ENCODE measurements around the gene DEDD2.

The DEDD2 gene

DNA sequence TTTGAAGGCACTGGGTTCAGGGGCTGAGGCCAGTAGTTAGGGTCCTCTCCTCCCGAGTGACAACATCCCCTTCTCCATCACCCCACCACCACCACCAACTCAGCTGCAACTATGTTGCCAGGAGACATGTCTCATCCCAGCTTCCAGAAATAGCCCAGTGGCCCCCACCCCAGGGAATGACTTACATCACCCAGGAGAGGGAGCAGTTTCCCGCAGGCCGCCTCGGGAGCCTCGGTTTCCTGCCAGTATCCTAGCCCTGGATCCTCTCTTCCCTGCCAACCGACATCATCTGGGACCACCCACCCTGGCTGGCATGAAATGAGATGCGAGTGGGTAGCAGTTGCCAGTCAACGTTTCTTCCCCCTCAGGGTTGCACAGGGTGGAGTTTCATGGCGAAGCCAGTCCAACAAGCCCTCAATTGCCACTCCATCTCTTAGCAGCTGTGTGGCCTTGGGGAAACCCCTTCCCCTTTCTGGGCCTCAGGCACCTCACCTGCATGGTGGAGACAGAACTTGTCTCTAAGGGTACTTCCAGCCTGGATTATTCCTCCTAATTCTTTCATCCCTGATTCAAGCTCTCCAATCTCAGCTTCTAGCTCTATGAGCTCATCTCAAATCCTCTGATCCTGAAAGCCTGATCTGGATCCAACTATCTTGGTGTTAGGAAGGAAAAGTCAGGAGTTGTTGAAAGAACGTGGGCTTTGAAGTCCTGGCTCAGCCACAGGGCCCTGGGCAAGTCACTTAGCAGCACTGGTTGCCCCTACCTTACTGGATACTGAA lies 28.9 kb upstream of the DEDD2 start:
- DNase-seq (ENCODE audit: extremely low read depth, low read depth): no peak
- TF ChIP-seq, protein P1, sequence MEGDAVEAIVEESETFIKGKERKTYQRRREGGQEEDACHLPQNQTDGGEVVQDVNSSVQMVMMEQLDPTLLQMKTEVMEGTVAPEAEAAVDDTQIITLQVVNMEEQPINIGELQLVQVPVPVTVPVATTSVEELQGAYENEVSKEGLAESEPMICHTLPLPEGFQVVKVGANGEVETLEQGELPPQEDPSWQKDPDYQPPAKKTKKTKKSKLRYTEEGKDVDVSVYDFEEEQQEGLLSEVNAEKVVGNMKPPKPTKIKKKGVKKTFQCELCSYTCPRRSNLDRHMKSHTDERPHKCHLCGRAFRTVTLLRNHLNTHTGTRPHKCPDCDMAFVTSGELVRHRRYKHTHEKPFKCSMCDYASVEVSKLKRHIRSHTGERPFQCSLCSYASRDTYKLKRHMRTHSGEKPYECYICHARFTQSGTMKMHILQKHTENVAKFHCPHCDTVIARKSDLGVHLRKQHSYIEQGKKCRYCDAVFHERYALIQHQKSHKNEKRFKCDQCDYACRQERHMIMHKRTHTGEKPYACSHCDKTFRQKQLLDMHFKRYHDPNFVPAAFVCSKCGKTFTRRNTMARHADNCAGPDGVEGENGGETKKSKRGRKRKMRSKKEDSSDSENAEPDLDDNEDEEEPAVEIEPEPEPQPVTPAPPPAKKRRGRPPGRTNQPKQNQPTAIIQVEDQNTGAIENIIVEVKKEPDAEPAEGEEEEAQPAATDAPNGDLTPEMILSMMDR (IDR thresholded peaks at IDR 0.05; ENCODE audit: low read depth, low read length, missing control alignments): peak; percentile 68
- H3K4me3 ChIP-seq (replicated peaks; ENCODE audit: low read depth, low read length): no peak overlapping the region

DNA sequence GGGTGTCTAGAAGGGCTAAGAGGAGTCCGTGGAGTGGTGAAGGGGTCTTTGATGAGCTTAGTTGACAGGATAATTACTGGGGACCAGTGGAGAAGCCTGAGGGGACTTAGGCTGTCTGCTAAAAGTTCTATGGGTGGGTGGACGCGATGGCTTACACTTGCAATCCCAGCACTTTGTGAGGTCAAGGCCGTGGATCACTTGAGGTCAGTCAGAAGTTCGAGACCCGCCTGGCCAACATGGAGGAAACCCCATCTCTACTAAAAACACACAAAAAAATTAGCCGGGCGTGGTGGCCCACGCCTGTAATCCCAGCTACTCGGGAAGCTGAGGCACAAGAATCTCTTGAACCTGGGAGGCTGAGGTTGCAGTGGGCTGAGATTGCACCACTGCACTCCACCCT lies 27.8 kb upstream of the DEDD2 start:
- DNase-seq (ENCODE audit: extremely low read depth, low read depth): no peak

DNA sequence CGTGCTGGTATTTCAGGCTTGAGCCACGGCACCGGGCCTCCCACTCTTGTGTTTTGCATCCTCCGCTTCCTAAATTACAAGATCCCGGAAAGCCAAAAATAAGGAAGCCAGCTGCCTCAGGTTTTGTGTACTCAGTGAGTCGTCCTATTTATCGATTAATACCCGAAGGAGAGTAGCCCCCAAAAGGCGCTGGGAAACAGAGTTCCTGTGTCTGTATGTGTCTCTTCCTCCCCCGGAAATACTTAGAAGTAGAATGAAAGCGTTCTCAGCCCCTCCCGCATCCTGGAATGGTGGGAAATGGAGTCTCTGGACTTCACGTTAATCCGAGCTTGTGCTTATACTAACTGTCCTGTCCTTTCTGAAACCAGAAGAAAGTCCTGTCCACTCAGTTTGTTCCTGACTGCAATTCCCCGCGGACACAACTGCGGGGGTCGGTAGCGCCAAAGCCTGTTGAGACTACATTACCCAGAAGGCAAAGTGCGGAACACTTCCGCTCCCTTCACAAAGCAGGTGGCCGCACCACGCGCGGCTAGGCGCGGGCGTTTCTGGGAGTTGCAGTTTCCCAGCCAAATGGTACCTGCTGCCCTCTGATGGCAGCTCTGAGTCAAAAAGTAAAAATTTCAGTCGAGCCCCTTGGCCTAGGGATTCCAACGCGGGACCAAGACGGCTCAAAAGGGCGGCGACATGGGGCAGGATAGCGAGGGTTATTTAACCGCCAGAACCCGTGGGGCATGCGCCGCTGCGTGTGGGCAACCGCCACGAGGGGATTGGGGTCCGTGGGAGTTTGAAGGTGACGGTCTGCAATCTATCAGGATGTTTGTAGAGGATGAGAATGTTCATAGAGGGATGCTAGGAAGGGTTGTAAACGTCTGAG lies 27.1 kb upstream of the DEDD2 start:
- peak overlapping the region; percentile 77 for H3K4me3 ChIP-seq (replicated peaks; ENCODE audit: low read depth, low read length)
- TF ChIP-seq, protein P1 (IDR thresholded peaks at IDR 0.05; ENCODE audit: low read depth, low read length, missing control alignments): peak; percentile 64
- peak; percentile 85 for DNase-seq (ENCODE audit: extremely low read depth, low read depth)

More for the DNA sequence above, 27.8 kb upstream of the DEDD2 start:
- H3K4me3 ChIP-seq (replicated peaks; ENCODE audit: low read depth, low read length): peak overlapping the region; percentile 77
- TF ChIP-seq, protein P1 (IDR thresholded peaks at IDR 0.05; ENCODE audit: low read depth, low read length, missing control alignments): no peak

DNA sequence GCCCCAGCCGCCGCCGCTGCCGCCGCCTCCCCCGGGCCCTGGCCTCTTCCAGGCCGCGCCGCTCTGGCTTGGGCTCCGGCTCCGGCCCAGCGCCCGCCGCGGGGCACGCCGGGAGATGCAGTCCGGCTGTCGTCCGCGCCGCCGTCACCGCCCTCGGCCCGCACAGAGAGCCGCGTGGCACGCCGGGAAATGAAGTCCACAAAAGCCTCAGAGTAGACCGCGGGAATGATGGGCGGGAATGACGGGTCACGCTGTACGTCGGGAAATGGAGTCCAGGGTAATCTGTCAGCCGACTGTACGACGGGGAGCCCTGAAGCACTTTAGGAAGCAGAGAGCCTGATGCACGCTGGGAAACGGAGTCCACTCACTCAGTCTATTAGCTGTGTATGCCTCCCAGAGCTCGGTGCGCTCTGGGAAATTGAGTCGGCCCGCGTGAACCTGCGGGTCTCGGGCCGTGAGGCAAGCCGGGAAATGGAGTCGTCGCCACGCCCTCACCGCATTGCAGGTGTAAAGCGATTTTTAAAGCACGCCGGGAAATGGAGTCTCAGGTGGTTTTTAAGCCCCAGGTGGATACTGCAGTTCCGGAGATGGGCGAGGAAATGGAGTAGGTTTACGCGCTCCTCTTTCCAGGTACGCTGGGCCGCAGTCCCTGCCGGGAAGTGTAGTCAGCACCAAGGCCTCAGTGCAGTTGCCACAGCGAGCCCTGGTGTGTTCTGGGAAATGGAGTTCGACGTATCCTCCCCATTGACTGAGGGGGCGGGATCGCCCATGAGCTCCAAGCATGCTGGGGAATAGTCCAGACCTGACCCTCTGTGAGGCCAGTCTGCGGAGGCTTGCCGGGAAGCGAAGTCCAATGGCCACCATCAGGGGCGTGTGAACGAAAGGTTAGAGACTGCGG lies 25.3 kb upstream of the DEDD2 start, which contains the start of gene GSK3A:
Gene GSK3A, minus strand, starts transcription at position 91 of the 898 bp plus-strand sequence. CDS start 137 bp downstream, outside the sequence.
- DNase-seq (ENCODE audit: extremely low read depth, low read depth): peak; percentile 98
- TF ChIP-seq, protein P1 (IDR thresholded peaks at IDR 0.05; ENCODE audit: low read depth, low read length, missing control alignments): no peak
- peak within 1 kb of the TSS; percentile 77 for H3K4me3 ChIP-seq (replicated peaks; ENCODE audit: low read depth, low read length)

DNA sequence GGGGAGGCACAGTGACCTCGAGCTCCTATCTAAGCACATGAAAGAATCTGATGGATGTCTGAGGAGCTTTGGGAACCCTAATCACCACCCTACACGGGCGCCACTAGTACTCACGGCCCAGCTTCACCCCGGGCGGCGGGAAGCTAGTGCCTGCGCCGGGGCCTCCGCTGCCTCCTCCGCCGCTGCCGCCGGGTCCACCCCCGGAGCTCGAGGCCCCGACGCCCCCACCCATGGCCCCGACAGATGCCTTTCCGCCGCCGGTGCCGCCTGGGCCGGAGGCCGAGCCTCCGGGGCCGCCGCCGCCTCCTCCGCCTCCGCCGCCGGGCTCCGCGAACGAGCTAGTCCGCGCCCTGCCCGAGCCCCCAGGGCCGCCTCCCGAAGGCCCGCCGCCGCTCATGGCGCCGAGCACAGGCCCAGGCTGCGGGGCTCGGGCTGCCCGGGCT lies 24.6 kb upstream of the DEDD2 start:
- no peak for DNase-seq (ENCODE audit: extremely low read depth, low read depth)
- H3K4me3 ChIP-seq (replicated peaks; ENCODE audit: low read depth, low read length): peak overlapping the region; percentile 77
- TF ChIP-seq, protein P1 (IDR thresholded peaks at IDR 0.05; ENCODE audit: low read depth, low read length, missing control alignments): no peak

DNA sequence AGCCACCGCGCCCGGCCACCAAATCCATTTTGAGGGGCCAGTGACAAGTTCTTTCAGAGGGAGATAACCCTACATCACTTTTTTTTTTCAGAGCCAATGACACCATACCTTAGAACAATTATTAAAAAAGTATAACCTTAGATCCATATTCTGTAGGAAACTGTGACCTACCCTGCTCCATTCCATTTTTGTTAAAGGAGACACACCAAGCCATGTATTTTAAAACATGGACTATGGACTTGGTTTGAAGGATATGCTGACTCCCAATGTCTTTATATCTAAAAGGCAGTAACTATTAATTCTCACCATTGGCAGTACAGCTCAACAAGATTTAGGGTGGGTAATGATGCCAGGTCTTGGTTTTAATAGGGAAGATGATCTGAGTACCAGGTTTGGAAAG lies 23.8 kb upstream of the DEDD2 start:
- peak overlapping the region; percentile 77 for H3K4me3 ChIP-seq (replicated peaks; ENCODE audit: low read depth, low read length)
- TF ChIP-seq, protein P1 (IDR thresholded peaks at IDR 0.05; ENCODE audit: low read depth, low read length, missing control alignments): no peak
- no peak for DNase-seq (ENCODE audit: extremely low read depth, low read depth)
